Mammary epithelial cell (primary cell): ENCODE measurements around the gene CRB3.

Experiments used
- CTCF ChIP-seq, 2 donors: IDR thresholded peaks in 1 of 2; conservative IDR thresholded peaks in 1 of 2; 2 replicates each; pipeline ENCODE4 v1.5.1; 2011 to 2012; ENCODE audit warnings: inconsistent platforms in 2 of 2, low read length in 2 of 2, mild to moderate bottlenecking in 2 of 2, control low read depth in 1 of 2, low read depth in 1 of 2; ENCODE audit not compliant: insufficient read depth in 1 of 2; ENCODE audit errors: extremely low read depth in 1 of 2
- EZH2 ChIP-seq: IDR thresholded peaks from 2 replicates; pipeline ENCODE4 v1.6.1; 2012; ENCODE audit warnings: low read length, inconsistent platforms, borderline replicate concordance

- TF ChIP-seq EZH2, result no peak
- no peak for TF ChIP-seq CTCF (conservative IDR thresholded peaks at IDR 0.05 in 1 of 2, IDR thresholded peaks at IDR 0.05 in 1 of 2; ENCODE audit: extremely low read depth in 1 of 2, insufficient read depth in 1 of 2, low read depth in 1 of 2, low read length in 2 of 2)
Observed at GRCh38 chr19:6425732-6426620, 38.1 kb upstream of the CRB3 start.
